HepG2 (cell line): ENCODE data around the gene VPS29. TPM values are rescaled to one million over a fixed set of nuclear protein-coding genes. Genes with fewer than 3 reads are reported as not detected.

Source experiments
- ATF4 ChIP-seq, 2 experiments: fragments of 450-650 bp in 1 of 2; sonication (generic) in 1 of 2; formaldehyde crosslinking; IDR thresholded peaks; 2 replicates each; pipeline versions ENCODE4 v1.5.0 to v1.8.0; 2020 to 2022; ENCODE audit warnings: mild to moderate bottlenecking in 1 of 2, missing genetic modification reagents in 1 of 2
- KDM1A ChIP-seq: IDR thresholded peaks from 2 replicates; pipeline ENCODE4 v1.6.1; 2016; ENCODE audit warnings: missing compliant biosample characterization
- PATZ1 ChIP-seq: sonication (generic); formaldehyde crosslinking; IDR thresholded peaks from 2 replicates; pipeline ENCODE4 v1.4.0; 2020; ENCODE audit warnings: missing genetic modification reagents
- SMARCC2 ChIP-seq: fragments of 450-650 bp; IDR thresholded peaks from 2 replicates; pipeline ENCODE4 v1.6.1; 2017; ENCODE audit warnings: antibody characterized with exemption, mild to moderate bottlenecking
- SNAPC2 ChIP-seq: sonication (generic); formaldehyde crosslinking; IDR thresholded peaks from 2 replicates; pipeline ENCODE4 v1.8.1; 2022; ENCODE audit warnings: mild to moderate bottlenecking, missing genetic modification reagents
- TCF12 ChIP-seq, 2 experiments: fragments of 450-650 bp in 1 of 2; sonication (generic) in 1 of 2; formaldehyde crosslinking in 1 of 2; IDR thresholded peaks; 2 replicates each; pipeline versions ENCODE4 v1.6.1 to v1.8.0; 2017 to 2022; ENCODE audit warnings: antibody characterized with exemption in 1 of 2, mild to moderate bottlenecking in 1 of 2, missing genetic modification reagents in 1 of 2, moderate library complexity in 1 of 2
- TEAD2 ChIP-seq: sonication (generic); formaldehyde crosslinking; IDR thresholded peaks from 2 replicates; pipeline ENCODE4 v1.9.0; 2021; ENCODE audit warnings: missing genetic modification reagents
- THAP11 ChIP-seq: IDR thresholded peaks from 2 replicates; pipeline ENCODE4 v1.6.1; 2016; ENCODE audit warnings: missing biosample characterization, missing genetic modification reagents
- YEATS2 ChIP-seq: sonication (generic); formaldehyde crosslinking; IDR thresholded peaks from 2 replicates; pipeline ENCODE4 v1.4.0; 2020; ENCODE audit warnings: missing genetic modification reagents, borderline replicate concordance
- ZMAT5 ChIP-seq: sonication (generic); formaldehyde crosslinking; IDR thresholded peaks from 2 replicates; pipeline ENCODE4 v1.5.0; 2020; ENCODE audit warnings: mild to moderate bottlenecking, low read depth, missing genetic modification reagents, borderline replicate concordance
- ZNF337 ChIP-seq: sonication (generic); formaldehyde crosslinking; IDR thresholded peaks from 2 replicates; pipeline ENCODE4 v1.5.1; 2020; ENCODE audit warnings: missing genetic modification reagents, low read depth, mild to moderate bottlenecking, borderline replicate concordance
- ZNF558 ChIP-seq: sonication (generic); formaldehyde crosslinking; IDR thresholded peaks from 2 replicates; pipeline ENCODE4 v1.9.0; 2022; ENCODE audit warnings: mild to moderate bottlenecking, missing genetic modification reagents, borderline replicate concordance
- ZNF570 ChIP-seq: sonication (generic); formaldehyde crosslinking; IDR thresholded peaks from 2 replicates; pipeline ENCODE4 v1.4.0; 2020; ENCODE audit warnings: mild to moderate bottlenecking, missing genetic modification reagents, borderline replicate concordance
- ZNF646 ChIP-seq: sonication (generic); formaldehyde crosslinking; IDR thresholded peaks from 2 replicates; pipeline ENCODE4 v1.9.0; 2021; ENCODE audit warnings: mild to moderate bottlenecking, missing genetic modification reagents
- ZNF713 ChIP-seq: sonication (generic); formaldehyde crosslinking; IDR thresholded peaks from 2 replicates; pipeline ENCODE4 v1.4.0; 2020; ENCODE audit warnings: mild to moderate bottlenecking, missing genetic modification reagents
- ZNF740 ChIP-seq: sonication (generic); formaldehyde crosslinking; IDR thresholded peaks from 2 replicates; pipeline ENCODE4 v1.4.0; 2020; ENCODE audit warnings: missing genetic modification reagents
- polyA plus RNA-seq, 8 experiments: library from polyadenylated mRNA; depleted of rRNA in 3 of 8; stranded (reverse) in 7 of 8; unstranded in 1 of 8; fragments of >200 nt; fragmentation: Illumina TruSeq in 4 of 8; extraction: Trizol in 4 of 8; gene quantifications; 2 replicates each; pipeline versions ENCODE4 v1.2.1 to v1.2.3, GENCODE V29; 2011 to 2016; ENCODE audit warnings: low read depth in 4 of 8, missing spikeins in 1 of 8, mixed read lengths in 1 of 8; ENCODE audit not compliant: insufficient read depth in 1 of 8
- total RNA-seq, 5 experiments: library from RNA; depleted of rRNA; stranded (reverse); fragments of >200 nt; fragmentation: Illumina TruSeq; extraction: Trizol; gene quantifications; 2 replicates each; pipeline ENCODE4 v1.2.3, GENCODE V29; 2016; ENCODE audit warnings: low read depth in 1 of 5

Gene VPS29
- total and polyA plus RNA-seq, 2 of the 13 experiments (the other 11 are each of a cell fraction or from before 2014, with no cell fraction given) = 107 to 114 TPM

- TF ChIP-seq ZNF646 (CRISPR knock-in tag) (no peak), ZNF740 (CRISPR knock-in tag) (0 out of 2 replicates have a peak, but pooled peaks have one; percentile 4), ZMAT5 (CRISPR knock-in tag) (no peak), PATZ1 (peak; percentile 70), KDM1A (CRISPR knock-in tag) (no peak), ZNF337 (CRISPR knock-in tag) (0 out of 2 replicates have a peak, but pooled peaks have one; percentile 61), ZNF570 (CRISPR knock-in tag) (no peak), SMARCC2 (no peak), SNAPC2 (CRISPR knock-in tag) (peak; percentile 34; the same call in 1 of the 2 replicates), YEATS2 (CRISPR knock-in tag) (peak; percentile 82; the same call in 1 of the 2 replicates), THAP11 (CRISPR knock-in tag) (peak; percentile 90), ZNF558 (CRISPR knock-in tag) (no peak), ATF4 (CRISPR knock-in tag; IDR thresholded peaks at IDR 0.05) (peak in 1 of 2 experiments; percentile 59; a peak in 1 of 4 replicates), TCF12 (IDR thresholded peaks at IDR 0.05) (no peak), TCF12 (CRISPR knock-in tag; IDR thresholded peaks at IDR 0.05) (no peak), TEAD2 (CRISPR knock-in tag) (no peak), ZNF713 (CRISPR knock-in tag) (no peak)
These were observed 52.0 kb downstream of the VPS29 start, which contains the start of gene ARPC3 (continued) for GRCh38 chr12:110449799-110450497.
